Measurements from ENCODE around the gene LRRN2.

LRRN2 gene

GRCh38 chr1:204662530-204662929, 23.0 kb downstream of the LRRN2 start:
- no peak for DNase-seq (ENCODE audit: low read depth)

GRCh38 chr1:204660509-204660908, 25.0 kb downstream of the LRRN2 start:
- no peak for DNase-seq (ENCODE audit: low read depth)

DNA sequence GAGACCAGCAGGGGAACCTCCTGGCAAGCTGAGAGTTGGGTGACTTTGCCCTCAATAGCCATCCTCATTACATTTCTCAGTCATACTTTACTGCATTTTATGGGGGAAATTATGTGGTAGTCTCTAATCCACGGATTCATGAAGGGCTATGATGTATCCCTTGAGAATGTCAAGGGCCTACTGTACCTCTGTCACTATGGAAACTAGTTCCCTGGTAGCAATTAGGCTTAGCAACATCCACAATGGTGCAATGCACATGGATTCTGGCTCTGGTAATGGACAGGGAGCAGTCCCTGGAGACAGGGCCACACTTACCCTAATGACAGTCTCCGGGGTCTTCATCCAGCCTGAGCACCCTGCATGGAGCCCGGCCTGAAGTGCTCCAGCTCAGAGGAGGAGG, 26.5 kb downstream of the LRRN2 start:
- DNase-seq (ENCODE audit: low read depth) = no peak

DNA sequence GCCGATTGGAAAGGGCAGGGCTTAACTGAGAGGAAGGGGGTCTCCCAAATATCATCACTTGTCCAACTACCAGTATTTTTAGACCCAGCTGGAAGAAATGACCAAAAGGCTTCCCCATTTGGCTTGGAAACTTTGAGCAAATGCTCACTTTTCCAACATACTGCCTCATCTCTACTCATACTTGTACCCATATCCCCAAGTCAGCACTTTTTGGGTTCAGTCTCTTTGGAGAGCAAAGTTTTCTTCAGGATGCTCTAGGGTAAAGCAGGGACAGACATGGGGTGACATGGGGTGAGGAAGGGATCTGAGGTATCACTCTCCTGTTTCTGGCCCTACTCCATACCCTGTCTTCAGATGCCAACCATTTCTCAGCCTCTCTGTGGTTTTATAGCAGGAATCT, 27.2 kb downstream of the LRRN2 start:
- DNase-seq (ENCODE audit: low read depth) = no peak

DNA sequence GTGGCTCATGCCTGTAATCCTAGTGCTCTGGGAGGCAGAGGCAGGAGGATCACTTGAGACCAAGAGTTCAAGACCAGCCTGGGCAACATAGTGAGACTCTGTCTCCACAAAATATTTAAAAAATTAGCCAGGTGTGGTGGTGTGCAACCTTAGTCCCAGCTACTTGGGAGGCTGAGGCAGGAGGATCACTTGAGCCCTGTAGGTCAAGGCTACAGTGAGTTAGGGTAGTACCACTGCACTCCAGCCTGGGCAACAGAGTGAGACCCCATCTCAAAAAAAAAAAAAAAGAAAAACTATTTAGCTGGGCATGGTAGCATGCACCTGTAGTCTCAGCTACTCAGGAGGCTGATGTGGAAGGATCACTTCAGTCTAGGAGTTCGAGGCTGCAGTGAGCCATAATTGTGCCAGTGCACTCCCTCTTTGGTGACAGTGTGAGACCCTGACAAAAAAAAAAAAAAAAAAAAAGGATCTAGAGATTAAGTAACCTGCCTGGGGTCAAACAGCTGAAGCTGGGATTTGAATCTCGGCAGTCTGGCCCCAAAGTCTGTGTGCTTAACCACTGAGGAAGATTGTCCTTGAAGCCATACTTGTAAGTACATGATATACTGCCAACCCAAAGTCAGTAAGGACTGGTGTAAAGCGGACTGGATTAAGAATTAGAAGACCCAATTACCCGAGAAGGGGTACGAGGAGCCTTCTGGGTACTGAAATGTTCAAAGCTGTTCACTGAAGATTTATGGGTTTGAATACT, 31.8 kb downstream of the LRRN2 start:
- no peak for DNase-seq (ENCODE audit: low read depth)

DNA sequence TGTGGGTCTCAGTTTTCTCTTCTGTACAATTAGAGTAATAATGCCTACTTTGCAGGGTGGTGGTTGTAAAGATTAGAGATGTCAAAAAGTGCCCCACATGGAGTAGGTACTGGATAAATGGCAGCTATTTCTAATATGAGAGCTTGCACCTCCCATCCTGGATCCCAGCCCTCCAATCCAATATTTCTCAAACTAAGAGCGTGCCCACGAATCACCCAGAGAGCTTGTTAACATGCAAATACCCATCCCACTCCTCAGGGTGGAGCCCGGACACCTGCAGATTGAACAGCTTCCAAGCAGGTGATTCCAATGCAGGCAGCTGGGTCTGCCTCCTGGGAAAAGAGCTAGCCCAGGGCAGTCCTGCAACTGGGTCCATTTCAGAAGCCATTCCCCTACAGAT, 33.0 kb downstream of the LRRN2 start:
- DNase-seq (ENCODE audit: low read depth) = no peak

GRCh38 chr1:204651843-204652421, 33.6 kb downstream of the LRRN2 start:
- DNase-seq (ENCODE audit: low read depth) = no peak

GRCh38 chr1:204650911-204651570, 34.5 kb downstream of the LRRN2 start:
- DNase-seq (ENCODE audit: low read depth) = no peak

DNA sequence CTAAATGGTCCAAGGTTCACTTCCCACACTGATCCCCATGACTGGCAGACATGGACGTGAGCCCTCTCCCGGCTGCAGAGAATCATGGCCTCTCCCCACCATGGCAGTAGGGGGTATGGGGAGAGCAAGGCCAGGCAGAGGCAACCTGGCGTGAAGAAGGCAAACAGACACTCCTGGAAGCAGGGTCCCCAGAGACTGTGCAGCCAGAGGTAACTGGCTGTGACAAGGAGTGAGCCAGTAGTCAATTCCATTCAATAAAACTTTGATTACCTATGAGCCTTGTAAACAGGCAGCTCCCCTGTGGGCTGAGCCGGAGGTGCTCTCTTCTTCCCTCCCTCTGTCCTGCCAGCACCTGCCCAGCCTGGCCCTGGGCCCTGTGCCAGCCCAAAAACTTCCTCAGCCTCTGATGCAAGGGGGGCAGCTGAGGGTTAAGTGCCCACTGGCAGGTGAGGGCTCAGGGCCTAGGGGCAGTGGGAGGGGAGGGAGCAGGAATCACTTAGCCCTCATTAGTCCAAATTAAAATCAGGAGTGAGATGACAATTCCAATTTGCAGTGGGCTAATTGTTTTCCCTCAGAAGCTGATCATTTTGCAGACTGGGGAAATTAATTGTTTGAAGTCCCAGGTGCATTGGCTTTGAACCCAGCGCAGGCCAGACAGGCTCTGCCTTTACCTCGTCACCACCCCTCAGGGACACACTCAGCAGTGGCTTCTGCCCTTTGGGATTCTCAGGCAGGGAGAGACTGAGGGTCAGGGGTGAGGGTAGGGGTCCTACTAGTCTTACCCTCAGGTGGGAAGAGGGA, 35.6 kb downstream of the LRRN2 start:
- no peak for DNase-seq (ENCODE audit: low read depth)

- no peak for DNase-seq (ENCODE audit: low read depth)
Measured at GRCh38 chr1:204648576-204648975, 37.0 kb downstream of the LRRN2 start.

DNA sequence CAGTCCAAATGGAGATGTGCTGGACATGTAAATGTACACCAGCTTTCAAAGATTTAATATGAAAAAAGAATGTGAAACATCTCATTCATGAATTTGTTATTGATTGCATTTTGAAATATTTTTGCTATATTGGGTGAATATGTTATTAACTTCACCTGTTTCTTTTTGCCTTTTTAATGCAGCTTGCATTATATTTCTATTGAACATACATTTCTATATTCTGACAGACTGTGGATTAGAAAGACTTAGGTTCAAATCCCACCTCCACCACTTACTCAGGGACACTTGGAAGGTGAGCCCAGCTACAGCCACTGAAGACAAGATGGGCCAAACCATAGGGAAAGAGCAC, 37.8 kb downstream of the LRRN2 start:
- DNase-seq (ENCODE audit: low read depth) = no peak

DNA sequence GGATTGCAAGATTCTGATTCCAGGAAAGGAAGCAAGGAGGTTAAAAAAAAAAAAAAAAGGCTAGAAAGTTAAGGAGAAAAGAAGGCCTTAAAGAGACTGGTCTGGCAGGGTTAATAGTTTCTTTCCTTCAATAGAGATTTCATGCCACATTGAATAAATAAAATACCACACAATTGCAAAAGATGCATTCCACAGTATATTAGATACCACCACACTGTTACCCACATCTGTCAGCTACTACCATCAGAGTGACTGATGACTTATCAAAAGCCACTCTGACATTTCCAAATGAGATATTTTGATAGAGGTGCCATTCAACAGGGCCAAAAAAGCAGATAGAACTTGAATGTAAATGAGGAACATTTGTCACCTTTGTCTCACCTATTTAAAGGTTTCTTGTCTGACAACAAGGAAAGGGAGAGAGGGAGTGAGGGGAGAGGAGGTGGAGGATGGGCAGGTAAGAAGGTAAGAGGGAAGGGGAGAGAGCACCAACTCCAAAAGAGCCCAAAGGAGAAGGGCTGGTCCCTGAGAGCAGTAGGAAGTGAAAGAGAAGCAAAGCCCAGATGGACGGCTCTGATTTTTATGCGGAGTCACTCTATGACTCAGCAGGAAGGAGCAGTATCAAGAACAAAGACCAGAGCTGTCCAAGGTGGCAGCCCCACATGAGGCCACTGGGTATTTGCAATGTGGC, 38.3 kb downstream of the LRRN2 start:
- peak; percentile 49 for DNase-seq (ENCODE audit: low read depth)

- DNase-seq (ENCODE audit: low read depth) = no peak
Measured at GRCh38 chr1:204645666-204646065, 39.9 kb downstream of the LRRN2 start.

- DNase-seq (ENCODE audit: low read depth) = no peak
Measured at GRCh38 chr1:204645251-204645650, 40.3 kb downstream of the LRRN2 start.

- DNase-seq (ENCODE audit: low read depth) = no peak
Measured at GRCh38 chr1:204643503-204643902, 42.0 kb downstream of the LRRN2 start.

- DNase-seq (ENCODE audit: low read depth) = no peak
Measured at GRCh38 chr1:204641936-204642335, 43.6 kb downstream of the LRRN2 start.

- DNase-seq (ENCODE audit: low read depth) = no peak
Measured at GRCh38 chr1:204641455-204641854, 44.1 kb downstream of the LRRN2 start.

DNA sequence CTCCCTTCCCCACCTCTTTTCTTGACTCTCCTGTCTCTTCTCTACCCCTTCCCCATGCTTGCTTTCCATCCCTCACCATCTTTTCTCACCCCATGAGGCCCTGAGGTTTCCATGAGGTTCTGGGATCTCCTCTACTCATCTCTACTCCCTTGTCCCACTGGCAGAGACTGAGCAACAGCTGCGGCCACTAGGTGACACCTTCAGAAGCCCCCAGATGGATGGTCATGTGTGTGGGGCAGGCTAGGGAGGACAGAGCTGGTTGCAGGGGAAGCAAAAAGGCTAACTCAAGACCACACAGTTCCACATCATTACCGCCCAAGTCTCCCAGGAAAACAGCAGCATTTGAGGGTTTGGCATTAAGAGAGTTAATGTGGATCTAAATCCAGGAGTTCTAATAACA, 45.0 kb downstream of the LRRN2 start:
- no peak for DNase-seq (ENCODE audit: low read depth)

DNA sequence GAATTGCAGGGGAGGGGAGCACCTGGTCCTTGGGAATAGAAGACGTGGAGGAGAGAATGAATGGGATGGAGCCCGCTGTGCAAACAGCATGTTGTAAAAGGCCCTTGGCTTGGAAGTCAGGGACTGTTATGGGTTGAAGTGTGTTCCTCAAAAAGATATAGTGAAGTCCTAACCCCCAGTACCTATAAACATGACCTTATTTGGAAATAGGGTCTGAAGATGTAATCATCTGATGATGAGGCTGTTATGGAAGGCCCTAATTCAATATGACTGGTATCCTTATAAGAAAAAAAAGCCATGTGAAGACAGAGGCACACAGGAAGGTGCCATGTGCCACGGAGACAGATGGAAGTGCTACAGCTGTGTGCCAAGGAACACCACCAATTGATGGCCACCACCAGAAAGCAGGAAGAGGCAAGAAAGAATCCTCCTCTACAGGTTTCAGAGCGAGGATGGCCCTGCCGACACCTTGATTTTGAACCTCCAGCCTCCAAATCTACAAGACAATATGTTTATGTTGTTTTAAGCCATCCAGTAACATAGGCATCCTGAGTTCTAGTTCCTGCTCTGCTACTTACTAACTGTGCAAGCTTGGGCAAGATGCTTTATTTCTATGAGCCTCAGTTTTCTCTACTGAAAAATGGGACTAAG, 51.2 kb downstream of the LRRN2 start:
- no peak for DNase-seq (ENCODE audit: low read depth)

- DNase-seq (ENCODE audit: low read depth) = no peak
Measured at GRCh38 chr1:204633665-204634064, 51.9 kb downstream of the LRRN2 start.

- DNase-seq (ENCODE audit: low read depth) = peak; percentile 32
Measured at GRCh38 chr1:204630132-204630905, 55.2 kb downstream of the LRRN2 start.
